ENCODE data around the gene ATAD3B.
"Not testable (repeated sequence)": the region's sequence is repeated elsewhere in the genome, so short reads cannot be mapped to it uniquely, and the experiment has no call there.

DNA sequence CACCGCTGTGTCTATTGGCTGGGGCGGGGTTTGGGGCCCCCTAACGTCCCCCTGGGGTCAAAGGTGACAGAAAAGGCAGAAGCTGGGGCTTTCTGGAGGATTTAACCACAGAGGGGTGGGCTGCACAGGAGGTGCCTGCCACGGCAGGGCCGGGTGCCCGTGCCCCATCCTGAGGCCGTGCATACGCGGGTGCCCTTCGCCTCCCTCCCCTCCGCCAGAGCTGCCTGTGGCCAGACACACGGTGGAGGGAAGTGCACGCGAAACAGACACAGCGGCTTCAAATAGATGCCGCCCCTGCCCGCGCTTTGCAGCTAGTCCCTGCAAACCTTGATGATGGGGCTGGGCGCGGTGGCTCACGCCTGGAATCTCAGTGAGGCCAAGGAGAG lies 37.9 kb downstream of the ATAD3B start:
- not testable (repeated sequence) for TF ChIP-seq EZH2phosphoT487 (IDR thresholded peaks at IDR 0.05; ENCODE audit: insufficient read depth, low read depth); EZH2 (IDR thresholded peaks at IDR 0.05; ENCODE audit: insufficient read depth, poor library complexity, severe bottlenecking)
